Measurements from ENCODE around the gene AJAP1. TPM values are rescaled to one million over a fixed set of nuclear protein-coding genes. Genes with fewer than 3 reads are reported as not detected.
A peak's percentile ranks its signal among the peaks of the same experiment; 100 is the strongest.

Gene AJAP1
- total and polyA plus RNA-seq, 2 of the 13 experiments (the other 11 are each of a cell fraction or from before 2014, with no cell fraction given), result not detected

DNA sequence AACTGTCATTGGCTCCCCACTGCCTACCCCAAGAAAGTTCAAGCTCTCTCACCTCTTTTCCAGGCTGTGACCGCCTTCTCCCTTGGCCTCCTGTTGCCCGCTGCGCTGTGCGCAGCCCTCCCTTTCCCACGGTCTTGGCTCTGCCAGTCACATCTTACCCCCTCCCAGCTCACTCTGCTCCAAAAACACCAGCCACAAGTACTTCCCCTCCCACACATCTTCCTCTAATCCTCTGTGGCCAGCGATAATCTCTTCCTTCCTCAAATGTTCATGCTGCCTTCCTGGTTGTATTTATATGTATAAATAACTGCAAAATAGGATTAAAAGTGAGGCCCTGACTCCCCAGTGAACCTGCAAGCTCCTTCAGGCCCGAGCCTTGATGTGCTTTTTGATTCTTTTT, 81.8 kb downstream of the AJAP1 start (continued):
- TF ChIP-seq, protein P1, sequence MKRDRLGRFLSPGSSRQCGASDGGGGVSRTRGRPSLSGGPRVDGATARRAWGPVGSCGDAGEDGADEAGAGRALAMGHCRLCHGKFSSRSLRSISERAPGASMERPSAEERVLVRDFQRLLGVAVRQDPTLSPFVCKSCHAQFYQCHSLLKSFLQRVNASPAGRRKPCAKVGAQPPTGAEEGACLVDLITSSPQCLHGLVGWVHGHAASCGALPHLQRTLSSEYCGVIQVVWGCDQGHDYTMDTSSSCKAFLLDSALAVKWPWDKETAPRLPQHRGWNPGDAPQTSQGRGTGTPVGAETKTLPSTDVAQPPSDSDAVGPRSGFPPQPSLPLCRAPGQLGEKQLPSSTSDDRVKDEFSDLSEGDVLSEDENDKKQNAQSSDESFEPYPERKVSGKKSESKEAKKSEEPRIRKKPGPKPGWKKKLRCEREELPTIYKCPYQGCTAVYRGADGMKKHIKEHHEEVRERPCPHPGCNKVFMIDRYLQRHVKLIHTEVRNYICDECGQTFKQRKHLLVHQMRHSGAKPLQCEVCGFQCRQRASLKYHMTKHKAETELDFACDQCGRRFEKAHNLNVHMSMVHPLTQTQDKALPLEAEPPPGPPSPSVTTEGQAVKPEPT (CRISPR knock-in tag; IDR thresholded peaks at IDR 0.05; ENCODE audit: low read depth), result no peak
- no peak for TF ChIP-seq PAWR (CRISPR knock-in tag; IDR thresholded peaks at IDR 0.05; ENCODE audit: borderline replicate concordance)
- no peak for TF ChIP-seq NFATC3 (CRISPR knock-in tag; IDR thresholded peaks at IDR 0.05)

DNA sequence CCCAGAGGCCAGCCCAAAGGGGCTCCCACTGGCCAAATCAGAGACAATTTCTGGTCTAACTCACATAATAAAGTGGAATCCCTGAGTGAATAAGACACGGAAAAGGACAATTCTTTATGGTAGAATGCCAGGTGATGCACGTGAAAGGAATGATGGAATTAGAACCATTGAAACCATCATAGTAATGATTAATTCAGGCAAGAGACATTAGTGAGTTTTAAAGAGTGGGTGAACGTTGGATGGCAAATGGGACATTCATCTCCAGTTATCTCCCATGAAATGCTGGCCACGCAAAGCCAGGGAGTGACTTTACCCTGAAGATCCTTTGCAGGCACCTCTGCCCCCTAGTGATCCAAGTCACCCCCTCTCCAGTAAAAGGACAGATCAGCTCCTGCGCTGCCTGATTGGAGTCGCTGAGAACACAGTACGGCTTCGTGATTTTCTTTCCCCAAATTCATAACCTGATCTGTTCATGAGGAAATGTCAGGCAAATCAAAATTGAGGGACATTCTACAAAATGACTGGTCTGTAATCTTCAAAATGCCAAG, 87.5 kb downstream of the AJAP1 start:
- intact Hi-C loops (cut with micrococcal nuclease; ENCODE audit: unreplicated experiment) (loop anchor here (2.0 kb wide), 1 partner anchor 85 kb away; no protein-coding TSS in a partner anchor), in situ Hi-C loops (cut with HindIII; ENCODE audit: extremely low pct_ligation_motif_present, low pct_unique_long_range_greater_than_20kb) (no loop called here)
- Histone ChIP-seq H3K27me3 (ENCODE audit: control insufficient read depth in 1 of 2, insufficient read depth in 2 of 2, low read length in 2 of 2) (no peaks in the 10 kb centered on the region; a peak in 1 of 5 replicates), H3K4me3 (replicated peaks in 1 of 3; ENCODE audit: insufficient read depth in 1 of 3, low read depth in 2 of 3, low read length in 3 of 3) (no peak overlapping the region), H3K27ac (ENCODE audit: extremely low read length, insufficient read depth, low read length) (no peak overlapping the region), H2AFZ (ENCODE audit: low read length) (no peak overlapping the region), H3K4me2 (ENCODE audit: low read depth, low read length) (no peak overlapping the region), H3K9me3 (ENCODE audit: low read length) (no peaks in the 10 kb centered on the region), H3K36me3 (replicated peaks in 1 of 2; ENCODE audit: control insufficient read depth in 1 of 2, insufficient read depth in 2 of 2, low read length in 2 of 2) (no peaks in the 10 kb centered on the region), H3K79me2 (ENCODE audit: insufficient read depth, low read length) (no peaks in the 10 kb centered on the region), H4K20me1 (ENCODE audit: insufficient read depth, low read length) (no peaks in the 10 kb centered on the region), H3K4me1 (ENCODE audit: insufficient read depth, low read length) (no peaks in the 10 kb centered on the region), H3K9ac (ENCODE audit: insufficient read depth, low read depth, low read length) (no peak overlapping the region)
- 21% methylated on average over 8 of the region's 8 CpGs for WGBS (ENCODE audit: low lambda C conversion rate)
- FAIRE-seq, result no peak
- ChIA-PET POLR2A (no interaction called here), CTCF (ENCODE audit: low intra/inter-chr PET ratio, low total read pairs) (no interaction called here)
- TF ChIP-seq KAT2B (IDR thresholded peaks at IDR 0.05; ENCODE audit: borderline replicate concordance, low read depth, low read length), result no peak
- no peak for TF ChIP-seq ZNF143 (CRISPR knock-in tag; IDR thresholded peaks at IDR 0.05)
- no peak for TF ChIP-seq ZNF3 (CRISPR knock-in tag; IDR thresholded peaks at IDR 0.05)
- TF ChIP-seq RFX3 (CRISPR knock-in tag; IDR thresholded peaks at IDR 0.05), result no peak
- TF ChIP-seq GTF2F1 (IDR thresholded peaks at IDR 0.05; ENCODE audit: low read length), result no peak
- TF ChIP-seq ISL2 (CRISPR knock-in tag; IDR thresholded peaks at IDR 0.05), result no peak
- TF ChIP-seq, protein P2, sequence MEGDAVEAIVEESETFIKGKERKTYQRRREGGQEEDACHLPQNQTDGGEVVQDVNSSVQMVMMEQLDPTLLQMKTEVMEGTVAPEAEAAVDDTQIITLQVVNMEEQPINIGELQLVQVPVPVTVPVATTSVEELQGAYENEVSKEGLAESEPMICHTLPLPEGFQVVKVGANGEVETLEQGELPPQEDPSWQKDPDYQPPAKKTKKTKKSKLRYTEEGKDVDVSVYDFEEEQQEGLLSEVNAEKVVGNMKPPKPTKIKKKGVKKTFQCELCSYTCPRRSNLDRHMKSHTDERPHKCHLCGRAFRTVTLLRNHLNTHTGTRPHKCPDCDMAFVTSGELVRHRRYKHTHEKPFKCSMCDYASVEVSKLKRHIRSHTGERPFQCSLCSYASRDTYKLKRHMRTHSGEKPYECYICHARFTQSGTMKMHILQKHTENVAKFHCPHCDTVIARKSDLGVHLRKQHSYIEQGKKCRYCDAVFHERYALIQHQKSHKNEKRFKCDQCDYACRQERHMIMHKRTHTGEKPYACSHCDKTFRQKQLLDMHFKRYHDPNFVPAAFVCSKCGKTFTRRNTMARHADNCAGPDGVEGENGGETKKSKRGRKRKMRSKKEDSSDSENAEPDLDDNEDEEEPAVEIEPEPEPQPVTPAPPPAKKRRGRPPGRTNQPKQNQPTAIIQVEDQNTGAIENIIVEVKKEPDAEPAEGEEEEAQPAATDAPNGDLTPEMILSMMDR (CRISPR knock-in tag; IDR thresholded peaks at IDR 0.05), result peak; percentile 34
- TF ChIP-seq NCOA1 (CRISPR knock-in tag; IDR thresholded peaks at IDR 0.05), result no peak
- peak; percentile 25 for TF ChIP-seq STAG1 (CRISPR knock-in tag; IDR thresholded peaks at IDR 0.05)
- TF ChIP-seq DNMT3B (CRISPR knock-in tag; conservative IDR thresholded peaks at IDR 0.05), result no peak
- no peak for TF ChIP-seq NFATC3 (CRISPR knock-in tag; IDR thresholded peaks at IDR 0.05)
- no peak for TF ChIP-seq JUN (CRISPR knock-in tag; IDR thresholded peaks at IDR 0.05)
- TF ChIP-seq NONO (IDR thresholded peaks at IDR 0.05), result no peak
- no peak for TF ChIP-seq NONO (CRISPR knock-in tag; conservative IDR thresholded peaks at IDR 0.05)
- no peak for TF ChIP-seq SIN3B (IDR thresholded peaks at IDR 0.05; ENCODE audit: low read length)
- 0 out of 3 replicates have a peak, but pooled peaks have one; percentile 44 for ATAC-seq
- no TSS peak for BruUV-seq (replicated peaks)
- DNase-seq (ENCODE audit: low spot score), result no peak
